GM21717 (cell line): ENCODE data around the gene NUTM1.
"Not testable (repeated sequence)": the region's sequence is repeated elsewhere in the genome, so short reads cannot be mapped to it uniquely, and the experiment has no call there.

Experiments
- ATAC-seq: cut with Tn5 transposase; IDR thresholded peaks from one replicate; pipeline ENCODE4 v1.9.1; 2021; ENCODE audit warnings: mild to moderate bottlenecking, moderate library complexity; ENCODE audit not compliant: unreplicated experiment

The NUTM1 gene

DNA sequence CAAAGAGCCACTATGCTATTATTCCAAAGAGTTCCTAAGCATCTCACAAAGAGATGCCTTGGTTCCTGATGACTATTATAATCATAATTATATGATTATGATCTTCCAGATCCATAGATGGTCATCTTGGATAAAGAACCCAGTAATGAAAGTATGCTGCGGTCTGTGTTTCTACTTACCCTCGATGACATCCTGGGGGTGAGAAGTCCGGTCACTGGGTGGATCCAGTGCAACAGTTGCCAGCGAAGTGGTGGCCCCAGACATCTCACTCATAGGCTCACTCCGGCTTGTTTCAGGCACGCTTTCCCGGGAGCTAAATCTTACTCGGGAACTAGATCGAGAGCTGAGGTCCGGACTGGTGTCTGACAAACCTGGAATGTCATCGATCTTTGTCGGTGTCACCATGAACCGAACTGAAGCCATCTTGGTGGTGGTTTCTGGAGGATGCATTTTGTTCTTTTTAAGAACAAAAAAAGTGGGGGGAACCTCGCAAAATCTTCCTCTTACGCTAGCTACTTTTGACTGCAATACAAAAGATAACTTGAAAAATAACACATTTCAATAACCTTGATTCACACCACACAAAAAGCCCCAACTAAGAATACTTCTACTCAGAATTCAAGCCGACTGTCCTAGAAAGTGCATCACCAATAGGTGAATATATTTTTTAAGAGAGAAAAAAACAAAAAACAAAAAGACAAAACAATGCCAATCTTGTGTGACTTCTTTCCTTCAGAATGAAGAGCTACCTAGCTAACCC lies 6.7 kb upstream of the NUTM1 start:
- no peak for ATAC-seq

- peak; percentile 9 for ATAC-seq
Observed at GRCh38 chr15:34336991-34337556, 6.0 kb upstream of the NUTM1 start.

DNA sequence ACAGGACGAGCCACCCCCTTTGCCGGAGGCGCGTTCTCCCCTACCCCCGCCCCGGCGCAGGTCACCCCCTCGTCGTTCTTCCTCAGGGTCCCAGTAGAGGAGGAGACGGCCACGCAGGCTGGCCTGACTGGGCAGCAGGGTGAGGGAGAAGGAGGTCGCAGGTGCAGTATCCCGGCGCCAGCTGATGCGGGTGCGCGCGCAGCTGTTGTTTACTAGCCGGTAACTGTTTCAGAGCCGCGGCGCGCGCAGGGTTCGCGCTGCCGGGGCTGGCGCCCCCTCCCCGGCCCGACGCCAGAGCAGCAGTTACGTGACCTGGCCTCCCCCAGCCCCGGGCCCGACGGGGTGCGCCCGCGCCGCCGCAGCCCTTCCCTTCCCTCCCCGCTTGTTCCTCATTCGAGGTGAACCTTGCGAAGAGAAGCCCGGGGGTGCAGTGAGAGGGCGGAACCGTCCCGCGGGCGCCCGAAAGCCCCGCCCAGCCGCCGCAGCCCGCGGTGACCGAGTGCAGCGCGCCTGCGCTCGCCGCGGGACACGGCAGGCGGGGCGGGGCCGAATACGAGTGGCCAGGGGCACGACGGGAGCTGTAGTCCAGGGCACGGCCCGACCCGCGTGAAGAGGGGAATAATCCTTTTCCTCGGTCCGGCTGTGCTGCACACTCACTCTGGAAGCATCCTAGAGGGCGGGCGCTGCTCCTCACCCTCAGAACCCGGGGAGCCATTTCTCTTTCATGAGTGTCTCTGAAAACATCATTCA lies 5.4 kb upstream of the NUTM1 start, which contains the start of gene SLC12A6:
Gene SLC12A6, minus strand, starts transcription at position 225 of the 750 bp plus-strand sequence. CDS start 1,101 bp downstream, outside the sequence.
- peak; percentile 58 for ATAC-seq

- ATAC-seq = no peak
Observed at GRCh38 chr15:34338347-34338746, 4.8 kb upstream of the NUTM1 start.

DNA sequence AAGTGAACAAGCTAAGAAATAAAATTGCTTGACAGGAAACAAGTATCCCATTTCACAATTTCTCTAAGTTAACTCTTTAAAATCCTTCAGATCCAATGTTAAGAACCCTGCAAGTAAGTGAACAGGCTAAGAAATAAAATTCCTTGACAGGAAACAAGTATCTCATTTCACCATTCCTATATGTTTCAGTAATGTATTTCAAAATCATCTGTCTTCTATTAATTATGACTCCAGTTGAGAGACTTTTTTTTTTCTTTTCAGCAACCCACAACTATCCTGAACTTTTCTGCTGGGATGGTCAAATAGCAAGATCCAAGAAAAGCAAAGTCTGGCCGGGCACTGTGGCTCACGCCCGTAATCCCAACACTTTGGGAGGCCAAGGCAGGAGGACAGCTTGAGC lies 3.2 kb upstream of the NUTM1 start:
- no peak for ATAC-seq

- no peak for ATAC-seq
Observed at GRCh38 chr15:34341381-34342212, 1.5 kb upstream of the NUTM1 start.

- ATAC-seq = not testable (repeated sequence)
Observed at GRCh38 chr15:34342213-34342736, 840 bp upstream of the NUTM1 start.

GRCh38 chr15:34347951-34348638 lies 5.0 kb downstream of the NUTM1 start:
- no peak for ATAC-seq

GRCh38 chr15:34348735-34349300 lies 5.7 kb downstream of the NUTM1 start:
- ATAC-seq = no peak

- no peak for ATAC-seq
Observed at GRCh38 chr15:34349769-34350168, 6.7 kb downstream of the NUTM1 start.

- not testable (repeated sequence) for ATAC-seq
Observed at GRCh38 chr15:34352996-34353395, 9.9 kb downstream of the NUTM1 start.

DNA sequence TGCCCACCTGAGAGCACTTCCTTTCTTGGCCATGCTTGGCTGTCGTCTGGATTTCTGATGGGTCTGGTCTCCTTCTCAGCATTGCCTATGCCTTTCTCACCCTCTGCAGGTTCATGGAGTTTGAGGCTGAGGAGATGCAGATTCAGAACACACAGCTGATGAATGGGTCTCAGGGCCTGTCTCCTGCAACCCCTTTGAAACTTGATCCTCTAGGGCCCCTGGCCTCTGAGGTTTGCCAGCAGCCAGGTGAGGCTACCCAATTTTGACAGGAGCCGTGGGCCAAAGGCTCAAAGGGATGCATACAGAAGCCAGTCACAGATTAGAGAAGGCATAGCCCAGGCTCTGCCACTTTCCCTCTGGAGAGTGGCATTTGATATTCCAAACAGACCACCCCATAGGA lies 10.5 kb downstream of the NUTM1 start:
- no peak for ATAC-seq

DNA sequence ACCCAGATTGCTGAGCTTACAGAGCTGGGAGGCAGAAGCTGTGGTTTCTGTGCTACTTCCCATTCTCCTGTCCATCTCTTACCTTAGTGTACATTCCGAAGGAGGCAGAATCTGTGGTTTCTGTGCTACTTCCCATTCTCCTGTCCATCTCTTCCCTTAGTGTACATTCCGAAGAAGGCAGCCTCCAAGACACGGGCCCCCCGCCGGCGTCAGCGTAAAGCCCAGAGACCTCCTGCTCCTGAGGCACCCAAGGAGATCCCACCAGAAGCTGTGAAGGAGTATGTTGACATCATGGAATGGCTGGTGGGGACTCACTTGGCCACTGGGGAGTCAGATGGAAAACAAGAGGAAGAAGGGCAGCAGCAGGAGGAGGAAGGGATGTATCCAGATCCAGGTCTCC lies 11.2 kb downstream of the NUTM1 start:
- ATAC-seq = no peak

GRCh38 chr15:34355241-34355640 lies 12.1 kb downstream of the NUTM1 start:
- no peak for ATAC-seq

- ATAC-seq = no peak
Observed at GRCh38 chr15:34357653-34358052, 14.5 kb downstream of the NUTM1 start.

DNA sequence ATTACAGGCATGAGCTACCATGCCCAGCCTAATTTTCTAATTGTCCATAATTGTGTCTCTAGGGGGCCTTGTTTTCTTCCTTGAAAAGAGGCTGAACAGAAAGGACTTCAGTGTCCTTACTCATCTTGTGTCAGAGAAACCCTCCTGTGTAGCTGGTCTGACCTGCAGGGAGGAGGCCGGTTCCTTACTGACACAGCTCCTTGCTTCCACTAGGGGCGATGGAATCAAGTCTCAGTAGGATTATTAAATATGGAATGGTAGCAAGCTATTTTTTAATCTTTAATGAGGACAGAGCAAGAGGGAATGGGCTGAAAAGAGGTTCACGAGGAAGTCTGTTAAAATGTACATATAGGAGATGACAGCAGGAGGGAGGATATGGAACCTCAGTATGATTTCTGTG lies 15.3 kb downstream of the NUTM1 start:
- no peak for ATAC-seq

GRCh38 chr15:34358948-34359347 lies 15.8 kb downstream of the NUTM1 start:
- no peak for ATAC-seq

DNA sequence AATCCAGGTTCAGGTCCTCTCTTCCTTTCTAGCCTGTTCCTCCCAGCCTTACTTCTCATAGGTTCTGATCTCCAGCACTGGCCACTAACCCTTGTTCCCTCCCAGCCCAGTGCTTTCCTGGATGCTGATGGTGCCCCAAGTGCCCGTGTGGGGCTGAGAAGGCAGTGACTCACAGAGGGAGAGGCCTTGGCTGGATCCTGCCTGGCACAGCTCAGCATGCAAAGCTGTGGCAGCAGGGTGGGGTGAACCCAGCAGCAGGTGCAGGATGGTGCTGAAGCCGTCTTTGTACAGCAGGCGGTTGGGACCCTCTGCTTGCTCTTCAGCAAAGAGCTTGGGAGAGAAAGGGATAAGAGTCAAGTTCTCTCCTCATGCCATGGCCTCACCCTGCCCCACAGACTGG lies 16.3 kb downstream of the NUTM1 start:
- ATAC-seq = no peak

- ATAC-seq = no peak
Observed at GRCh38 chr15:34360298-34360697, 17.2 kb downstream of the NUTM1 start.

DNA sequence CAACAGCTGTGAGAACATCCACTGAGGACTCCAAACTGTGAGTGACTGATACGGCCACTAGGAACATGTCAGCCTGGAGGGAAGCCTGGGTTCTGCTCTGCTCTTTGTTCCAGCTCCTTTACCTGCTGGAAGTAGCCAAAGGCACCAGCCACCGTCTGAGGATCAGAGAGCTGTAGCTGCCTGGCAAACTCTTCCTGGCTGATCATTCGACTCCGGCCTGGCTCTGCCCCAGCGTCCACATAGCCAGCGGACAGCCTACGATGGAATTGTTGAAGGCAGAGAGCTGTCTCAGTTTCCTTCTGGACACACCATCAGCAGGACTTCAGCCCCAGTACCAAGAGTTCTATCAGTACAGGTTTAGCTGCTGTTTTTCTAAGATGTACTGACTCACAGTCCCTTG lies 18.2 kb downstream of the NUTM1 start:
- ATAC-seq = no peak
